Omental fat pad (tissue), 4 donors: ENCODE data around the gene DENND1A. TPM values are rescaled to one million over a fixed set of nuclear protein-coding genes. Genes with fewer than 3 reads are reported as not detected.

ENCODE experiments used
- ATAC-seq: fragments of 150-250 bp; one replicate; pipeline ENCODE4 v1.9.1; 2016; ENCODE audit warnings: mild to moderate bottlenecking, moderate library complexity; ENCODE audit not compliant: low FRiP score
- DNase-seq: peaks from one replicate; pipeline ENCODE4 v3.0.0-alpha.2; 2019; ENCODE audit warnings: low spot score
- CTCF ChIP-seq, 3 donors: fragments of 450-650 bp; IDR thresholded peaks; one replicate each; pipeline ENCODE4 v1.5.1; 2016 to 2017; ENCODE audit warnings: antibody characterized with exemption in 3 of 3, mild to moderate bottlenecking in 3 of 3, moderate library complexity in 2 of 3
- total RNA-seq, 4 donors: library from RNA; depleted of rRNA; stranded (reverse); fragments of >200 nt; gene quantifications; one replicate each; pipeline ENCODE4 v1.1.0, GENCODE V29; 2016

The DENND1A gene
- total RNA-seq, 4 donors from 2014 or later, result 15.2 to 22.8 (median 20.7) TPM

GRCh38 chr9:123478967-123479602, 450.8 kb downstream of the DENND1A start:
- DNase-seq, result no peak
- no peak for ATAC-seq
- no peak for TF ChIP-seq CTCF (IDR thresholded peaks at IDR 0.05)

GRCh38 chr9:123478160-123478559, 451.8 kb downstream of the DENND1A start:
- ATAC-seq, result no peak

GRCh38 chr9:123475407-123475806, 454.5 kb downstream of the DENND1A start:
- TF ChIP-seq CTCF (IDR thresholded peaks at IDR 0.05), result no peak
- ATAC-seq, result no peak
- DNase-seq, result no peak

More at GRCh38 chr9:123478160-123478559, 451.8 kb downstream of the DENND1A start:
- DNase-seq, result no peak
- TF ChIP-seq CTCF (IDR thresholded peaks at IDR 0.05), result no peak

GRCh38 chr9:123472862-123473614, 456.9 kb downstream of the DENND1A start:
- ATAC-seq (no peak), DNase-seq (no peak)
- no peak for TF ChIP-seq CTCF (IDR thresholded peaks at IDR 0.05)

GRCh38 chr9:123471843-123472570, 457.9 kb downstream of the DENND1A start:
- TF ChIP-seq CTCF (IDR thresholded peaks at IDR 0.05), result no peak
- DNase-seq (no peak), ATAC-seq (no peak)

- TF ChIP-seq CTCF (IDR thresholded peaks at IDR 0.05), result no peak
- ATAC-seq, result no peak
- no peak for DNase-seq
Observed at GRCh38 chr9:123470991-123471770, 458.7 kb downstream of the DENND1A start.
